Measurements from ENCODE around the gene SUGCT. TPM values are rescaled to one million over a fixed set of nuclear protein-coding genes. Genes with fewer than 3 reads are reported as not detected.

Gene SUGCT
- total and polyA plus RNA-seq, 2 experiments from 2014 or later, result 21.4 to 57.8 TPM

GRCh38 chr7:40903872-40904271 lies 769.1 kb downstream of the SUGCT start:
- H3K27ac ChIP-seq, result no peak overlapping the region
- no peak for DNase-seq (ENCODE audit: low read depth in 1 of 2, low spot score in 1 of 2)
- no peaks in the 10 kb centered on the region for H3K27me3 ChIP-seq
- TF ChIP-seq CTCF (IDR thresholded peaks at IDR 0.05; ENCODE audit: low read depth, low read length), result no peak
- H3K36me3 ChIP-seq, result no peaks in the 10 kb centered on the region
- H3K9me3 ChIP-seq (ENCODE audit: low read depth), result no peaks in the 10 kb centered on the region
- peaks cover under 1% of the 10 kb centered on the region for H3K4me1 ChIP-seq (ENCODE audit: low read depth)
- no peak overlapping the region for H3K4me3 ChIP-seq

- no peak overlapping the region for H3K4me3 ChIP-seq
- H3K27me3 ChIP-seq, result no peaks in the 10 kb centered on the region
- DNase-seq (ENCODE audit: low read depth in 1 of 2, low spot score in 1 of 2), result no peak
- no peak overlapping the region for H3K27ac ChIP-seq
- no peak for TF ChIP-seq CTCF (IDR thresholded peaks at IDR 0.05; ENCODE audit: low read depth, low read length)
- no peaks in the 10 kb centered on the region for H3K36me3 ChIP-seq
- H3K4me1 ChIP-seq (ENCODE audit: low read depth), result peaks cover 19% of the 10 kb centered on the region
- no peaks in the 10 kb centered on the region for H3K9me3 ChIP-seq (ENCODE audit: low read depth)
Observed at GRCh38 chr7:40907286-40907685, 772.5 kb downstream of the SUGCT start.

GRCh38 chr7:40909346-40909980 lies 774.7 kb downstream of the SUGCT start:
- H3K36me3 ChIP-seq, result no peaks in the 10 kb centered on the region
- H3K4me1 ChIP-seq (ENCODE audit: low read depth), result peaks cover 19% of the 10 kb centered on the region

More at GRCh38 chr7:40909346-40909980, 774.7 kb downstream of the SUGCT start:
- H3K4me3 ChIP-seq, result no peak overlapping the region
- H3K27ac ChIP-seq, result peak overlapping the region; percentile 73
- no peak for TF ChIP-seq CTCF (IDR thresholded peaks at IDR 0.05; ENCODE audit: low read depth, low read length)
- no peaks in the 10 kb centered on the region for H3K9me3 ChIP-seq (ENCODE audit: low read depth)
- DNase-seq (ENCODE audit: low read depth in 1 of 2, low spot score in 1 of 2), result peak in 1 of 2 donors; percentile 23
- no peaks in the 10 kb centered on the region for H3K27me3 ChIP-seq

Other genes with a start within 250 kb of the SUGCT start
- gene CDK13, start 184.7 kb upstream of the SUGCT start, total RNA-seq, result 42.7 and 76.5 TPM in 2 replicates
- 30.5 and 37.8 TPM in 2 replicates for gene CDK13, start 184.7 kb upstream of the SUGCT start, polyA plus RNA-seq
- gene MPLKIP, start 383 bp upstream of the SUGCT start, total RNA-seq, result 79.9 and 84.7 TPM in 2 replicates
- gene MPLKIP, start 383 bp upstream of the SUGCT start, polyA plus RNA-seq, result 79.5 and 88.4 TPM in 2 replicates

Measured in cardiac muscle cell (in vitro differentiated cells and primary cell).